GM23338 (cell line): Measurements from ENCODE around the gene CCNY. TPM values are rescaled to one million over a fixed set of nuclear protein-coding genes. Genes with fewer than 3 reads are reported as not detected.

Experiments used
- ATAC-seq: fragments of 200-7000 bp; cut with Tn5 transposase; 3 replicates; pipeline ENCODE4 v1.9.1; 2020
- DNase-seq: peaks from one replicate; pipeline ENCODE4 v3.0.0-alpha.2; 2015; ENCODE audit warnings: low spot score
- H2AFZ ChIP-seq: fragments of 200-600 bp; sonication (generic); 2 replicates; pipeline ENCODE4 v1.8.0; 2016; ENCODE audit warnings: antibody characterized with exemption, mild to moderate bottlenecking, moderate library complexity
- H3F3A ChIP-seq: fragments of 200-600 bp; sonication (generic); replicated peaks from 2 replicates; pipeline ENCODE4 v1.8.0; 2017; ENCODE audit warnings: antibody characterized with exemption, mixed run types, low read depth
- H3K27ac ChIP-seq: fragments of 200-600 bp; sonication (generic); 2 replicates; pipeline ENCODE4 v1.6.1; 2016; ENCODE audit warnings: low read depth
- H3K27me3 ChIP-seq: fragments of 200-600 bp; sonication (generic); 2 replicates; pipeline ENCODE4 v1.8.0; 2016; ENCODE audit warnings: mild to moderate bottlenecking, mixed run types, moderate library complexity; ENCODE audit not compliant: insufficient read depth
- H3K36me3 ChIP-seq: fragments of 200-600 bp; sonication (generic); 2 replicates; pipeline ENCODE4 v1.8.0; 2016; ENCODE audit warnings: mild to moderate bottlenecking; ENCODE audit not compliant: insufficient read depth
- H3K4me1 ChIP-seq: fragments of 200-600 bp; sonication (generic); 2 replicates; pipeline ENCODE4 v1.8.0; 2016; ENCODE audit warnings: mild to moderate bottlenecking, moderate library complexity; ENCODE audit not compliant: insufficient read depth
- H3K4me2 ChIP-seq: fragments of 200-600 bp; sonication (generic); 2 replicates; pipeline ENCODE4 v1.7.1; 2017; ENCODE audit warnings: mixed run types
- H3K4me3 ChIP-seq: fragments of 200-600 bp; sonication (generic); 2 replicates; pipeline ENCODE4 v1.6.1; 2016; ENCODE audit warnings: mixed run types
- H3K79me2 ChIP-seq: fragments of 200-600 bp; sonication (generic); replicated peaks from 2 replicates; pipeline ENCODE4 v1.8.0; 2017; ENCODE audit warnings: mild to moderate bottlenecking; ENCODE audit not compliant: insufficient read depth
- H3K9me2 ChIP-seq: fragments of 200-600 bp; sonication (generic); 2 replicates; pipeline ENCODE4 v1.8.0; 2017; ENCODE audit not compliant: insufficient read depth
- H4K20me1 ChIP-seq: fragments of 200-600 bp; sonication (generic); replicated peaks from 2 replicates; pipeline ENCODE4 v1.8.0; 2017; ENCODE audit warnings: mild to moderate bottlenecking; ENCODE audit not compliant: insufficient read depth
- H3K27ac Mint-ChIP-seq: 2 replicates; pipeline ENCODE4 v1.8.0; 2020; ENCODE audit warnings: inconsistent platforms, mild to moderate bottlenecking, moderate library complexity, mixed read lengths
- H3K27me3 Mint-ChIP-seq: 3 replicates; pipeline ENCODE4 v1.8.0; 2022; ENCODE audit warnings: low read depth, mild to moderate bottlenecking, moderate library complexity, mixed read lengths, inconsistent platforms; ENCODE audit not compliant: insufficient read depth, poor library complexity
- H3K36me3 Mint-ChIP-seq: 3 replicates; pipeline ENCODE4 v1.8.0; 2021; ENCODE audit warnings: low read depth, mild to moderate bottlenecking, inconsistent platforms, moderate library complexity, mixed read lengths
- H3K4me1 Mint-ChIP-seq: 3 replicates; pipeline ENCODE4 v1.8.0; 2020; ENCODE audit warnings: mild to moderate bottlenecking, inconsistent platforms, mixed read lengths
- H3K4me3 Mint-ChIP-seq: 3 replicates; pipeline ENCODE4 v1.8.0; 2021; ENCODE audit warnings: moderate library complexity, mild to moderate bottlenecking, inconsistent platforms, mixed read lengths
- H3K9me3 Mint-ChIP-seq: 3 replicates; pipeline ENCODE4 v1.8.0; 2020; ENCODE audit warnings: moderate library complexity, mild to moderate bottlenecking, inconsistent platforms, mixed read lengths
- CREB1 ChIP-seq: fragments of 250-450 bp; sonication (Bioruptor Pico); IDR thresholded peaks from 2 replicates; pipeline ENCODE4 v1.5.0; 2020; ENCODE audit warnings: low read depth, mild to moderate bottlenecking, moderate library complexity
- EZH2phosphoT487 ChIP-seq: fragments of 200-600 bp; sonication (generic); IDR thresholded peaks from one replicate; pipeline ENCODE4 v1.8.1; 2018; ENCODE audit warnings: antibody characterized with exemption; ENCODE audit not compliant: unreplicated experiment
- JUNB ChIP-seq: IDR thresholded peaks from one replicate; pipeline ENCODE4 v1.6.1; 2016; ENCODE audit warnings: antibody characterized with exemption; ENCODE audit not compliant: unreplicated experiment
- STAT1 ChIP-seq: IDR thresholded peaks from one replicate; pipeline ENCODE4 v1.6.1; 2016; ENCODE audit warnings: antibody characterized with exemption; ENCODE audit not compliant: unreplicated experiment
- ZNF331 ChIP-seq: fragments of 250-450 bp; sonication (Bioruptor Pico); IDR thresholded peaks from 2 replicates; pipeline ENCODE4 v1.5.0; 2020; ENCODE audit warnings: low read depth, mild to moderate bottlenecking, moderate library complexity
- ZNF462 ChIP-seq: fragments of 250-450 bp; sonication (Bioruptor Pico); IDR thresholded peaks from 2 replicates; pipeline ENCODE4 v1.5.0; 2020; ENCODE audit warnings: mild to moderate bottlenecking, moderate library complexity
- polyA plus RNA-seq: library from polyadenylated mRNA; unstranded; fragments of >200 nt; fragmentation: Nextera tagmentation; extraction: Ambion mirVana; gene quantifications from 2 replicates; pipeline ENCODE4 v1.2.1, GENCODE V29; 2016
- total RNA-seq: library from RNA; depleted of rRNA; stranded (reverse); fragments of >200 nt; shearing (Covaris generic); gene quantifications from 2 replicates; pipeline ENCODE4 v1.2.3, GENCODE V29; 2014
- TF ChIP-seq, protein P1 (sequence below): IDR thresholded peaks from one replicate; pipeline ENCODE4 v1.6.1; 2018; ENCODE audit warnings: antibody characterized with exemption; ENCODE audit not compliant: unreplicated experiment

The CCNY gene
- total and polyA plus RNA-seq, 2 experiments from 2014 or later: 14.2 to 29.0 TPM

DNA sequence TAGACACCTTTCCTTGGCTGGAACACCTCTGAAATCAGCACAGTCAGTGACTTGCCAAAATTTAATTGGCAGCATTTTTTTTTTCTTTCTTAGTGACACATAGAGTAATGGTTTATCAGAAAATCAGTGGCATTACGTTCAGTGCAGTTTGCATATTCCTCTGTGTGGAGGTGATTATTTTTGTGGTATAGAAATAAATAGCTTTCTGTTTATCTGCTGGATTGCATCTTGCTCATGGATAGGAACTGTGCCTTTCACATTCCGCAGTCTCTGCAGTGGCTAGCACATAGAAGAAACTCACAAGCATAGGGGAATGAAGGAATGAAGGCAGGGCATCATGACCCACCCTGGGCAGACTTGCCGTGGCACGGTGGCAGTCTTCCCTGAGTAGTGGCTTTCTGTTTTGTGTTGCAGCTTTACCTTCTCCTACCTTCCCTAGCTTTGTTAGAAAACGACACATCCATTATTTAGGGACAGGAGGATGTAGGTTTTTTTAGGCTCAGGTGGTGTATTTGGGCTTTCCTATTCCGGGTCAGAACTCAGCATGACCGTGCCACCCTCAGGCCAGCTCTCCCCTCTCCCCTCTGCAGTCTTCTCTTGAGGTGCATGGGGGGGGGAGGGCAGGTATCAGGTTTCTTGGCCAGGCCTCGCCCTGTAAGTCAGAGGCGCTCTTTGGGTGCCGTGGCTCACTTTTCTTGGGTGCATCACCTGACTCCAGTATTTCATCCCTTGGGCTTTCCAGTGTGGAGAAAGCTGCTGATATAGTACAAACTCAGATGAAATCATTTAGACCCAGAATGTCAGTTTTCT is 156.3 kb downstream of the CCNY start (continued):
- TF ChIP-seq, protein P1, sequence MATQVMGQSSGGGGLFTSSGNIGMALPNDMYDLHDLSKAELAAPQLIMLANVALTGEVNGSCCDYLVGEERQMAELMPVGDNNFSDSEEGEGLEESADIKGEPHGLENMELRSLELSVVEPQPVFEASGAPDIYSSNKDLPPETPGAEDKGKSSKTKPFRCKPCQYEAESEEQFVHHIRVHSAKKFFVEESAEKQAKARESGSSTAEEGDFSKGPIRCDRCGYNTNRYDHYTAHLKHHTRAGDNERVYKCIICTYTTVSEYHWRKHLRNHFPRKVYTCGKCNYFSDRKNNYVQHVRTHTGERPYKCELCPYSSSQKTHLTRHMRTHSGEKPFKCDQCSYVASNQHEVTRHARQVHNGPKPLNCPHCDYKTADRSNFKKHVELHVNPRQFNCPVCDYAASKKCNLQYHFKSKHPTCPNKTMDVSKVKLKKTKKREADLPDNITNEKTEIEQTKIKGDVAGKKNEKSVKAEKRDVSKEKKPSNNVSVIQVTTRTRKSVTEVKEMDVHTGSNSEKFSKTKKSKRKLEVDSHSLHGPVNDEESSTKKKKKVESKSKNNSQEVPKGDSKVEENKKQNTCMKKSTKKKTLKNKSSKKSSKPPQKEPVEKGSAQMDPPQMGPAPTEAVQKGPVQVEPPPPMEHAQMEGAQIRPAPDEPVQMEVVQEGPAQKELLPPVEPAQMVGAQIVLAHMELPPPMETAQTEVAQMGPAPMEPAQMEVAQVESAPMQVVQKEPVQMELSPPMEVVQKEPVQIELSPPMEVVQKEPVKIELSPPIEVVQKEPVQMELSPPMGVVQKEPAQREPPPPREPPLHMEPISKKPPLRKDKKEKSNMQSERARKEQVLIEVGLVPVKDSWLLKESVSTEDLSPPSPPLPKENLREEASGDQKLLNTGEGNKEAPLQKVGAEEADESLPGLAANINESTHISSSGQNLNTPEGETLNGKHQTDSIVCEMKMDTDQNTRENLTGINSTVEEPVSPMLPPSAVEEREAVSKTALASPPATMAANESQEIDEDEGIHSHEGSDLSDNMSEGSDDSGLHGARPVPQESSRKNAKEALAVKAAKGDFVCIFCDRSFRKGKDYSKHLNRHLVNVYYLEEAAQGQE: no peak

GRCh38 chr10:35493196-35494118 is 157.1 kb downstream of the CCNY start:
- no peaks in the 10 kb centered on the region; the same call in 1 of the 2 replicates for H4K20me1 ChIP-seq
- H3K36me3 ChIP-seq: no peaks in the 10 kb centered on the region
- no peak for DNase-seq
- H3K36me3 Mint-ChIP-seq: peaks cover 3% of the 10 kb centered on the region; the same call in 1 of the 3 replicates
- peak; percentile 23; the same call in 2 of the 3 replicates for ATAC-seq
- H3K4me2 ChIP-seq: peak overlapping the region; percentile 62
- peaks cover 44% of the 10 kb centered on the region for H3K4me1 Mint-ChIP-seq
- H2AFZ ChIP-seq: no peak overlapping the region
- H3K27me3 ChIP-seq: no peaks in the 10 kb centered on the region
- H3K9me2 ChIP-seq: no peaks in the 10 kb centered on the region
- no peak overlapping the region for H3K4me3 Mint-ChIP-seq
- no peaks in the 10 kb centered on the region for H3K9me3 Mint-ChIP-seq
- H3K4me1 ChIP-seq: peaks cover 28% of the 10 kb centered on the region
- H3K79me2 ChIP-seq: peaks cover 30% of the 10 kb centered on the region
- peaks cover 3% of the 10 kb centered on the region for H3K27me3 Mint-ChIP-seq
- no peak overlapping the region for H3K27ac Mint-ChIP-seq
- H3K27ac ChIP-seq: 0 out of 2 replicates have a peak overlapping the region, but pooled peaks have one; percentile 26
- H3K4me3 ChIP-seq: no peak overlapping the region
- H3F3A ChIP-seq: no peaks in the 10 kb centered on the region
- no peak for TF ChIP-seq STAT1
- TF ChIP-seq JUNB: no peak
- TF ChIP-seq CREB1: no peak
- TF ChIP-seq, protein P1: no peak
- TF ChIP-seq ZNF331 (CRISPR knock-in tag): no peak
- no peak for TF ChIP-seq EZH2phosphoT487
- no peak for TF ChIP-seq ZNF462 (CRISPR knock-in tag)
